Kidney glomerular epithelial cell (primary cell): ENCODE data around the gene ASCC1.
"Not testable (repeated sequence)": the region's sequence is repeated elsewhere in the genome, so short reads cannot be mapped to it uniquely, and the experiment has no call there.

ENCODE experiments used
- DNase-seq: peaks from one replicate; lab custom pipeline; 2025; lab: John Stamatoyannopoulos, UW

Gene ASCC1

GRCh38 chr10:72124989-72125388, 91.1 kb downstream of the ASCC1 start:
- peak; percentile 71 for DNase-seq

- DNase-seq: no peak
These were observed 91.7 kb downstream of the ASCC1 start for GRCh38 chr10:72124381-72124780.

- DNase-seq: no peak
These were observed 92.5 kb downstream of the ASCC1 start for GRCh38 chr10:72123616-72124015.

- DNase-seq: no peak
These were observed 93.9 kb downstream of the ASCC1 start for GRCh38 chr10:72122221-72122620.

GRCh38 chr10:72121389-72121788, 94.7 kb downstream of the ASCC1 start:
- no peak for DNase-seq

- no peak for DNase-seq
These were observed 99.7 kb downstream of the ASCC1 start for GRCh38 chr10:72116372-72116771.

GRCh38 chr10:72114706-72115450, 101.2 kb downstream of the ASCC1 start:
- no peak for DNase-seq

- DNase-seq: no peak
These were observed 105.2 kb downstream of the ASCC1 start for GRCh38 chr10:72110673-72111401.

GRCh38 chr10:72109636-72110157, 106.4 kb downstream of the ASCC1 start:
- DNase-seq: no peak

- DNase-seq: peak; percentile 88
These were observed 107.0 kb downstream of the ASCC1 start for GRCh38 chr10:72108830-72109635.

- DNase-seq: not testable (repeated sequence)
These were observed 108.1 kb downstream of the ASCC1 start for GRCh38 chr10:72108004-72108370.

GRCh38 chr10:72107325-72108003, 108.6 kb downstream of the ASCC1 start:
- DNase-seq: peak; percentile 94

- DNase-seq: no peak
These were observed 109.2 kb downstream of the ASCC1 start for GRCh38 chr10:72106896-72107295.

- DNase-seq: no peak
These were observed 109.8 kb downstream of the ASCC1 start for GRCh38 chr10:72106154-72106849.

- no peak for DNase-seq
These were observed 110.4 kb downstream of the ASCC1 start for GRCh38 chr10:72105710-72106109.

GRCh38 chr10:72105098-72105475, 111.0 kb downstream of the ASCC1 start:
- DNase-seq: no peak

- no peak for DNase-seq
These were observed 111.5 kb downstream of the ASCC1 start for GRCh38 chr10:72104472-72105097.

GRCh38 chr10:72099600-72099921, 116.5 kb downstream of the ASCC1 start:
- DNase-seq: no peak

- no peak for DNase-seq
These were observed 117.1 kb downstream of the ASCC1 start for GRCh38 chr10:72098836-72099599.

GRCh38 chr10:72098301-72098835, 117.7 kb downstream of the ASCC1 start:
- DNase-seq: no peak
